IPS-15b (cell line): ENCODE measurements around the gene FAM53A.
"Not testable (repeated sequence)": the region's sequence is repeated elsewhere in the genome, so short reads cannot be mapped to it uniquely, and the experiment has no call there.

ENCODE experiments used
- H3K27me3 ChIP-seq: one replicate; pipeline ENCODE4 v1.6.1; 2013; ENCODE audit warnings: low read length; ENCODE audit not compliant: control insufficient read depth, insufficient read depth
- H3K36me3 ChIP-seq: one replicate; pipeline ENCODE4 v1.6.1; 2013; ENCODE audit warnings: low read length; ENCODE audit not compliant: control insufficient read depth, insufficient read depth
- H3K4me1 ChIP-seq: one replicate; pipeline ENCODE4 v1.6.1; 2013; ENCODE audit warnings: mild to moderate bottlenecking, low read length; ENCODE audit not compliant: control insufficient read depth, insufficient read depth
- H3K4me3 ChIP-seq: one replicate; pipeline ENCODE4 v1.5.1; 2013; ENCODE audit warnings: low read depth, low read length
- H3K9ac ChIP-seq: one replicate; pipeline ENCODE4 v1.6.1; 2013; ENCODE audit warnings: low read depth, mild to moderate bottlenecking, low read length
- H3K9me3 ChIP-seq: one replicate; pipeline ENCODE4 v1.6.1; 2013; ENCODE audit warnings: mild to moderate bottlenecking, low read length; ENCODE audit not compliant: control insufficient read depth, insufficient read depth

FAM53A gene

DNA sequence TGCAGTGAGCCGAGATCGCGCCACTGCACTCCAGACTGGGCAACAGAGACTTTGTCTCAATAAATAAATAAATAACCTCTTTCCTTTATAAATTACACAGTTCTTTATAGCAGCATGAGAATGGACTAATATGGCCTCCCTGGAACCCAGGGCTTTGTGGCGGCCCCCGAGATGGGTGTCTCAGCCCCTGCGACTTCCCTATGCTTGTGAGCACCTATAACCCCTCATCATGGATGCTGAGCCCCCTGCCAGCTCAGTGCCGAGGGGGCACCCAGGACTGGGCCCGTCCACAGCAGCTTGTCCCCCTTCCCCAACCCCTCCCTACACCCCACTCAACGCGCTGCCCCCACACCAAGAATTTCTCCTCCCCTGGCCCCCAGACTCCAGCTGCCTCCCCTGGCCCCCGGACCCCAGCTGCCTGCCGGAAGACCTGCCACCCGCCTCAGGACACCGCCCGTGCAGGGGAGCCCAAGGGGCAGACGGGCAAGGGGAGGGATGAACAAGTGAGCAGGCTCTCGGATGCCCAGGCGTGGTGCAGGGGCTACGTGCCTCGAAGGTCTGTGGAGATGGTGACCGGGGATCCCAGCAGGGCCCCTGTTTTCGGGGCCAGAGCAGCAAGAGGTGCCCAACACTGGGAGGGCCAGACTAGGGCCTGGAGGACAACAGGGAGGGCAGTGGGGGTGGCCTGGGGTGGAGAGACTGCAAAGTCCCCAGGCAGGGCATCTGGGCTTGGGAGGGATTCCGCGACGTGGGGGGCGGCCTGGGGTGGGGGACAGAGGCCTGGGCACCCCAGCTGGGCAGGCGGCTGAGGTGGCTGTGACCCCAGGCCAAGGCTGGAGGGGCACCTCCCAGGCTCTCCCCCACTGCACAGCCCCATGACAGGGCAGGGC lies 74.0 kb downstream of the FAM53A start:
- Histone ChIP-seq H3K9ac (no peak overlapping the region), H3K9me3 (no peaks in the 10 kb centered on the region), H3K36me3 (no peaks in the 10 kb centered on the region), H3K4me3 (no peak overlapping the region), H3K27me3 (no peaks in the 10 kb centered on the region), H3K4me1 (no peaks in the 10 kb centered on the region)

DNA sequence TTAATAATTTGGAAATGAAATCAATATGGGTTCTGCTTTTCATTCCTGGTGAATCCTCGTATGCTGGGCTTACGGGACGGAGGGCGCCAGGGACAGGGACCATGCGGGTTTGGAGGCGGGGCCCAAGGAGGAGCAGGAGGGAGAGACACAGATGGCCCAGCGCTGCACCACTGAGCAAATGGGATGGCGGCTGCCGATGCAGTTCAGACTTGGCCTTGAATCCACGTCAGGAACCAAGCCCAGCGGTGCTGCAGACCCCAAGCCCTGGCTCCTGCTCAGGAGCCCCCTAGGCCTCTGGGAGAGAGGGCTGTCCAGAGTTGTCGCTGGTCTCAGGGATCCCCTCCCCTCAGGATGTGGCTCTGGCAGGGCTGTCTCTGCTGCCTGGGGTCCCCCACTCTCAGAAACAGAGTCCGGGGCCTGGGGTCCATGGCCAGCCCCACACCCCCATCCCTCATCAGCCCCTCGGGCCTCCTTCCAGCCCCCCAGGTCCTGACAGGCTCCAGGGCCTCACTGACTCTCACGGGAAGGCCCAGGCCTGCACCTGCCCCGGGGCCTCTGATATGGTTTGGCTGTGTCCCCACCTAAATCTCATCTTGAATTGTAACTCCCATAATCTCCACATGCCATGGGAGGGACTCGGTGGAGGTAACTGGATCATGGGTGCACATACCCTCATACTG lies 75.2 kb downstream of the FAM53A start:
- H3K36me3 ChIP-seq, result no peaks in the 10 kb centered on the region
- H3K4me1 ChIP-seq, result no peaks in the 10 kb centered on the region
- H3K9ac ChIP-seq, result no peak overlapping the region
- H3K27me3 ChIP-seq, result no peaks in the 10 kb centered on the region
- no peaks in the 10 kb centered on the region for H3K9me3 ChIP-seq
- H3K4me3 ChIP-seq, result no peak overlapping the region

GRCh38 chr4:1608196-1608820 lies 75.8 kb downstream of the FAM53A start:
- no peaks in the 10 kb centered on the region for H3K36me3 ChIP-seq

DNA sequence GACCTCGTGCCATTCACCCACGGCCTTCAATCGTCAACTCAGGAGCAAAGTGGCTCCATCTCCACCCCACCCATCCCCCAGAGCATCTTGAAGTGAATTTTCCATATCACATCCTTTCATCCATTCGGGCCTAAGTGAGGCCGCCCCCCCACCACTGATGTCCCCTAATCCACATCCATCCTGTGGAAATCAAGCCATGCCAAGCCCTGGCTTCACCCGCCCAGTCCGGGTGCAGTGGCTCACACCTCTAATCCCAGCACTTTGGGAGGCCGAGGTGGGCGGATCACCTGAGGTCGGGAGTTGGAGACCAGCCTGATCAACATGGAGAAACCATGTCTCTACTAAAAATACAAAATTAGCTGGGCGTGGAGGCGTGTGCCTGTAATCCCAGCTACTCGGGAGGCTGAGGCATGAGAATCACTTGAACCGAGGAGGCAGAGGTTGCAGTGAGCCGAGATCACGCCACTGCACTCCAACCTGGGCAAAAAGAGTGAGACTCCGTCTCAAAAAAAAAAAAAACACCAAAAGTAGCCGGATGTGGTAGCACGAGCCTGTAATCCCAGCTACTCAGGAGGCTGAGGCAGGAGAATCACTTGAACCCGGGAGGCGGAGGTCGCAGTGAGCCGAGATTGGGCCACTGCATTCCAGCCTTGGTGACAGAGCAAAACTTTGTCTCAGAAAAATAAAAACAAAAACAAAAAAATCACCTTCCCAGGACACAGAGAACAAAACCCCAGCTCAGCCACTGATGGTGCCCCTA lies 76.5 kb downstream of the FAM53A start:
- H3K4me3 ChIP-seq, H3K9me3 ChIP-seq, H3K4me1 ChIP-seq, H3K9ac ChIP-seq, H3K27me3 ChIP-seq, H3K36me3 ChIP-seq: not testable (repeated sequence)

More at GRCh38 chr4:1608196-1608820, 75.8 kb downstream of the FAM53A start:
- H3K4me1 ChIP-seq, result no peaks in the 10 kb centered on the region
- H3K27me3 ChIP-seq, result no peaks in the 10 kb centered on the region
- H3K9ac ChIP-seq, result no peak overlapping the region
- H3K4me3 ChIP-seq, result no peak overlapping the region
- no peaks in the 10 kb centered on the region for H3K9me3 ChIP-seq

GRCh38 chr4:1604706-1605205 lies 79.4 kb downstream of the FAM53A start:
- Histone ChIP-seq H3K9ac (no peak overlapping the region), H3K36me3 (no peaks in the 10 kb centered on the region), H3K4me3 (no peak overlapping the region), H3K4me1 (no peaks in the 10 kb centered on the region), H3K9me3 (no peaks in the 10 kb centered on the region), H3K27me3 (no peaks in the 10 kb centered on the region)

DNA sequence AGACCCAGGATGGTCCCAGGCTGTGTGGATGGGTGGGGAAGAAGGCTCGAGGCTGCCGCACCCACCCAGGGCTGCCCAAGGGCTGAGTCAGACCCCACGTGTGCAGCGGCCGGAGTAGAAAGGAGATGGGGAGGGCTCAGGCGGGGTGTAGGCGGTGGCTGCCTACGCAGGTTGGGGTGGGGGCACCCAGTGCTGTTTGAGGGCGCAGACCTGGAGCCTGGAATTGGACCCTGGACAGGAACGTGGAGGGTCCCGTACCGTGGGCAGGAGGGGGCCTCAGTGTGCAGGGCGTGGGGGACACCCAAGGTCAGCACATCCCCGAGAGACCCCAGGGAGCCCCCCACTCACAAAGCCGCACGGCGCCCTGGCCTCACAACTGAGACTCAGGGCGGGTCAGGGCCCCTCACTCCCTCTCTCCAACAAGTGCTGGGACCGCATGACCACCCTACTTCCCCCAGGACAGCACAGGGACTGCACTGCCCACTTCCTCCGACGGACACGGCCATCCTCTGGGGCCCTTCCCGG lies 79.9 kb downstream of the FAM53A start:
- no peaks in the 10 kb centered on the region for H3K27me3 ChIP-seq
- no peaks in the 10 kb centered on the region for H3K36me3 ChIP-seq
- H3K9me3 ChIP-seq, result no peaks in the 10 kb centered on the region
- H3K9ac ChIP-seq, result no peak overlapping the region
- no peak overlapping the region for H3K4me3 ChIP-seq
- H3K4me1 ChIP-seq, result no peaks in the 10 kb centered on the region

- H3K4me1 ChIP-seq, result no peaks in the 10 kb centered on the region
- no peaks in the 10 kb centered on the region for H3K36me3 ChIP-seq
- no peak overlapping the region for H3K9ac ChIP-seq
- H3K27me3 ChIP-seq, result no peaks in the 10 kb centered on the region
- H3K4me3 ChIP-seq, result no peak overlapping the region
- no peaks in the 10 kb centered on the region for H3K9me3 ChIP-seq
Measured at GRCh38 chr4:1603413-1604135, 80.5 kb downstream of the FAM53A start.

DNA sequence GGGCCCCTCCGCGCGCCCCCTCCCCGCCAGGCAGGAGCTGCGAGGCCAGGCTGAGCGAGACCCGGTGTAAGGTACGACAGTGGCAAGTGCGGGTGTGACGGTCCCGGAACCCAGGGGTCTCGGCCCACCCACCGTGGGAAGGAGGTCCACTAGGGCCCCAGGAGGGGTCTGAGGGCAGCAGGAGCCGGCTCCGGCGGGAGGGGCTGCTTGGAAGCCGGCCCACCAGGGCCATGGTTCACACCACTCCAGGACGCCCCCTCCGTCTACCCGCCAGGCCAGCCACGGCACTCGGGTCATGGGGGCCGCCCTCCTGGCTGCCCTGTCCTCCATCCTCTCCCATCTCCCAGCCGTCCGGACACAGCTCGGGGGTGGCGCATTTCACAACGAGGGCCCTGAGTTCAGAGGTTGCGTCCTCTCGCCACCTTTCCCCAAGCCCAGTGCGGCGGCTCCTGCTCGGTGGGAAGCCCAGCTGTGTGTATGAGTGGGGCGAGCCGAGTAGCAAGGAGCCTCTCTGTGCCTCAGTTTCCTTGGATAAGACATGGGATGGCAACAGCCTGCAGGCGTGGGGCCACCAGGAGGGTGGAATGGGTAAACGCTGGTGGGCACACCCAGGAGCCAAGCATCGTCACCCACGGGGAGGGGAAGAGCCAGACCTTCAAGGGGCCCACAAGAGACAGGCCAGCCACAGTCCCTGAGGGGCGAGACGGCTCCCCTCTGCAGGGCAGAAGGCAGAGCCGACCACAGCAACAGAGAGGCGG lies 81.3 kb downstream of the FAM53A start:
- Histone ChIP-seq H3K36me3 (no peaks in the 10 kb centered on the region), H3K4me3 (no peak overlapping the region), H3K9me3 (no peaks in the 10 kb centered on the region), H3K4me1 (no peaks in the 10 kb centered on the region), H3K27me3 (no peaks in the 10 kb centered on the region), H3K9ac (no peak overlapping the region)

GRCh38 chr4:1601852-1602654 lies 82.1 kb downstream of the FAM53A start:
- H3K27me3 ChIP-seq, result no peaks in the 10 kb centered on the region
- H3K36me3 ChIP-seq, result no peaks in the 10 kb centered on the region
- H3K4me3 ChIP-seq, result no peak overlapping the region
- no peak overlapping the region for H3K9ac ChIP-seq
- no peaks in the 10 kb centered on the region for H3K9me3 ChIP-seq
- no peaks in the 10 kb centered on the region for H3K4me1 ChIP-seq

- H3K4me1 ChIP-seq, result no peaks in the 10 kb centered on the region
- H3K36me3 ChIP-seq, result no peaks in the 10 kb centered on the region
- H3K27me3 ChIP-seq, result no peaks in the 10 kb centered on the region
Measured at GRCh38 chr4:1601533-1601835, 82.6 kb downstream of the FAM53A start.

More at GRCh38 chr4:1601533-1601835, 82.6 kb downstream of the FAM53A start:
- no peak overlapping the region for H3K4me3 ChIP-seq
- H3K9me3 ChIP-seq, result no peaks in the 10 kb centered on the region
- no peak overlapping the region for H3K9ac ChIP-seq
